ENCODE data around the gene PKD1L1.
"Not testable (repeated sequence)": the region's sequence is repeated elsewhere in the genome, so short reads cannot be mapped to it uniquely, and the experiment has no call there.

The PKD1L1 gene

GRCh38 chr7:47962262-47962661 lies 14.0 kb upstream of the PKD1L1 start:
- no peak for DNase-seq

- DNase-seq: no peak
Measured at GRCh38 chr7:47957156-47957555, 8.9 kb upstream of the PKD1L1 start.

GRCh38 chr7:47956220-47956619 lies 8.0 kb upstream of the PKD1L1 start:
- no peak for DNase-seq

- DNase-seq: no peak
Measured at GRCh38 chr7:47954231-47954911, 6.1 kb upstream of the PKD1L1 start.

DNA sequence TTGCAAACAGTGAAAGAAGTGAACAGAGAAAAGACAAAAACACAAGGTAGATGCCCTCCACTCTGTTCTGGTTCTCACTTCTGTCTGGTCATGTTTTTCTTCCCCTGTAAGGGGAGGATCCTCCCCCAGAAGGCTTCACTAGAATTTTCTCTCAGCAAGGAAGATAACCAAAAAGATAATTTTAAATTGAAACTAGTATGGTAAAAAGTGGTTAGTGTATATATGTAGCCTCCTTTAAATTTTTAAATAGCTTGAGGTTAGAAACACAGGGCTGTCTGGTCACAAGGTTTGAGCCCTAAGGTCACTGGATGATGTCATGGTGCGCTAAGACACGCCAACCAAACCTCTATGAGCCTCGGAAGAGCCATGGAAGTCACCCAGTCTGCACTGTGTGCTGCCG lies 5.6 kb upstream of the PKD1L1 start:
- DNase-seq: no peak

DNA sequence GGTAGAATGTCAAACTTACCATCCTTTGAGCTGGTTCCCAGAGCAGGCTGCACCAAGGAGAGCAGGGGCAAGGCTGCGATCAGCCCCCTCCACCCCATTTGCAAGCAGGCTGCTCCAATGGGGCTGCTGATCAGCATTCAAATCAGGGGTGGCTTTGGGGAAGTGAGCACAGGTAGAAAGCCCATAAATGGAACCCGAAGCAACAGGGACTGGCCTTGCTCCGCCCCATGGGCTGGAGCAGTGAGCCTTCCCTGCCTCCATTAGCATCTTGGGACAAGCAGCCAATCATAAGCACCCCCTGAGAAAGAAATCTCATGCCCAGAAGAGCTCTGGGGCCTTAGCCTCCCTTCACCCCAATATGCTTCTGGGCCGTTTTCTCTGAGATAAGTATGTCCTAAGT lies 4.0 kb upstream of the PKD1L1 start:
- no peak for DNase-seq

- no peak for DNase-seq
Measured at GRCh38 chr7:47951374-47951773, 3.1 kb upstream of the PKD1L1 start.

DNA sequence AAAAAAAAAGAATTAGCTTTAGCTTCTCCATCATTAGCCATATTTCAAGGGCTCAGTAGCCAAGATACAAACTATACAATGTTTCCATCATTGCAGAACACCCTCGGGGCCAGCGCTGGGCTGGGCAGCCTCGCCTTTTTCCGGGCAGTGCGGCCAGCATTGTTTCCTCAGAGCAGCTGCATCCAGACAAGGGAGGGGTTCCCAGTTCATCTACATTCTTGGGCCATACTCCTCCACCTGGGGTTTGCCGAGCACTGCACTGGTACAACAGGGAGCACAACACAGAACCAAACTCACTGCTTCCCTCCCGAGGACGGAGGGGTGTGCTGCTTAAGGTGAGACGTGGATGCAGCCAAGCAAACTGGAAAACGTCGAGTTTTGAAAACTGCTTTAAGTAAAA lies 2.4 kb upstream of the PKD1L1 start:
- DNase-seq: no peak

GRCh38 chr7:47949703-47950102 lies 1.4 kb upstream of the PKD1L1 start:
- no peak for DNase-seq

- DNase-seq: no peak
Measured at GRCh38 chr7:47947355-47947749, 914 bp downstream of the PKD1L1 start.

DNA sequence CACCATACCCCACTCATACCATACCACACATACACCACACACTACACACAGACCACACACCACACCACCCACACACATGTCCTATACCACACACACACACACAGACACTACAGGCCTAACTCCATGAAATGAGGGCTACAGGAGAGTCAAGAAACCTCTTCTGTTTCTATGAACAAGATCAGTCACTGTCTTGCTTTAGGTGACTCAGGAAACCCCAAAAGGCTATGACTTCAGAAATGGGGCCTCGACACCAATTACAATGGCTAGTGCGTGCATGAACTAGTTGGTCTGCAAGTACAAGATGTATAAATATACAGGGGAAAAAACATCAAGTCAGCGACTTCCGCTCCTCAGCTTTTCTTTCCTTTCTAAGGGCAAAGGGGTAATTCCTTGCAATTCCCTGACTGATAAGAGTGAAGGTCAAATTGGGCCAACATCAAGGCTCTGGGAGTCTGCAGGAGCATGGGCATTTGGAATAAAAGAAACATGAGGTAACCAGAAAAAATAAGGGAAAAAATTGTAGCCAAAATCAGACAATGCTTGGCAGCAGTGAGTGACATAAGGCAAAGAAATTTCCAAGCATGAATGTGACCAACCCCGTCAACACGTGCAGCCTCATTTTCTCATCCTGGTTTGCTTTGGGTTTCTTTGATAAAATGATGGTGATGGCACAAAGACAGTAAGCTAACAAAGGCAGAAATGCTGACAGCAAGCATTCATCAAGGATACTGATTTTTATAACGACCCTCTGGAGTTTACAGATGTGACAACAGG lies 1.5 kb downstream of the PKD1L1 start:
- DNase-seq: no peak

- peak; percentile 66 to 71 for DNase-seq
Measured at GRCh38 chr7:47945261-47946015, 2.8 kb downstream of the PKD1L1 start.

DNA sequence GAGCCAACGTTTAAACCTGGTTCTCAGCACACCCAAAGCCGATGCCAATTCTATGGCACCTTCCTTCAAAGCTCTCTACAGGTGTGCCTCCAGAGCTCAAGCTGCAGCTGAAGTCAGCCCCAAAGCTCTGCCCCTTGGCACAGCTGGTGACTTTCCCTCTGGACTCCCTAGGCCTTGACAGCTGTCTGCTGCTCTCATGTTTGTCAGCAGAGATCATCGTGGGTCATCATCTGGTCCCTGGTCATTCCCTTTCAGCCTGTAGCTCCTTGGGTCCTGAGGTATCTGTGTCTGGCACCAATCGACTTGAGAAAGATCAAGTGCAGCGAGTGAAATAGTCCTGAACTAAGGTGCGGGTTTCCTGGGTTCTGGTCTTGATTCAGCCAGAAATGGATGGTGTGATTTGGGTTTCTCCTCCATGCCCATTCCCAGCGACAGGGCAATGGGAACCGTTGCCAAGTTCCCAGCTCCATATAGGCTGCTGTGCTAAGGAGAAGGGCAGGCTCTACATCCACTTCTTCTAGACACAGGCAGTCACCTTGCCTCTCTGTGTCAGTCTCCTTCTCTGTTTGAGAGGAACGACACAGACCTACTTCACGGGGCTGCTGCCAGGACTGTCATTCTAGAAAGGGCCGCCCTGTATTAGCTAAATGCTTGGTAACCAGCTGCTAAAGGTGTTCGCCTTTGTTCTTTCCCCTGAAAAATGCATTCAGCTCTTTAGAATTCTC lies 3.6 kb downstream of the PKD1L1 start:
- no peak for DNase-seq

- DNase-seq: no peak
Measured at GRCh38 chr7:47943676-47944474, 4.4 kb downstream of the PKD1L1 start.

GRCh38 chr7:47942651-47943050 lies 5.6 kb downstream of the PKD1L1 start:
- DNase-seq: not testable (repeated sequence)

DNA sequence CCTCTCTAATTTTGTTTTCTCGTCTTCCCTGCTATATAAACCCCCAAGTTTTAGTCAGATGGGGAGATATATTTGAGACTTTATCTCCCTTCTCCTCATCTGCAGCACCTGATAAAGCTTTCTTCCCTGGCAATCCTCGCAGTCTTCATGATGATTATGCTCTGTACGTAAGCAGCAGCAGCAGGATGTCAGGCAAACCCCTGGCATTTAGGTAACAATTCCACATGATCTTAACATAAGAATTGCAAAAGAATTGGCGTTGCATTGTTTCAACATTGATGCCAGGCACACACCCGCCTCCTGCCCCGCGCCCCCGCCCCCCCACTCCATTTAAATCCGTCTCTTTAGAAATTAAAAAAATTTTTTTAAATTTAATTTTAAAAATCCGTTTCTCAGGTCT lies 6.1 kb downstream of the PKD1L1 start:
- no peak for DNase-seq

DNA sequence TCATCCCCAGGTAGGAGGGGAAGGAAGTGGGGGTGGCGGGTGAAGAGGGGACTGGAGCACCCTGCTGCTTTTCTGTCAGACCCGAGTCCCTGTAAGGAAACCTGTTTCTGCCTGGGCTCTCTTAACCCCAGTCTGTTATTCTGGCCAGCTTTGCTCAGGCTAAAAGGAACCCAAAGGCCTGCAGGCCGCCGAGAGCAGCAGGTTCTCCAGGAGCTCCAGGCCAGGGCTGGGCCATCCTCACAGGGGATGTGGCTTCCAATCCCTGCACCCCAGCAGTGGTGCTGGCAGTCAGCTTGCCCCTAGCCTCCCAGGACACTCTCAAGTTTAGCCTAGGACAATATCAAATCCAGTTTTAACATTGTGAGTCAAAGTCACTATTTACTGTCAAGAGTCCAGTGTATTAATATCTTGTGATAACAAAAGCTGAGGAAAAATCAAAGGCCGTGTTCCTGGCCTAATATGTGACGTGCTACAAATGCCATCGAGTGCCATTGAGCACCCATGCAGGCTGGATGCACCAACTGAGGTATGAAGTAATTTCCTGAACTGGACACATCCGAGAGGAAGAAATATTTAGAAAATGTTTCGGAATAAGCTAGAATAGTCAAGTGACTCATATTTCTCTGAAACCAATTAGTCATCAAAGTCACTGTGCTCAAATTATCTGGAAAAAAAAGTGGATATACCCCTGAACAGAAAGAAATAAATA lies 7.0 kb downstream of the PKD1L1 start:
- peak in 1 of 2 donors; percentile 27 for DNase-seq

- DNase-seq: no peak
Measured at GRCh38 chr7:47940088-47941013, 7.9 kb downstream of the PKD1L1 start.

- DNase-seq: no peak
Measured at GRCh38 chr7:47939425-47940036, 8.7 kb downstream of the PKD1L1 start.

DNA sequence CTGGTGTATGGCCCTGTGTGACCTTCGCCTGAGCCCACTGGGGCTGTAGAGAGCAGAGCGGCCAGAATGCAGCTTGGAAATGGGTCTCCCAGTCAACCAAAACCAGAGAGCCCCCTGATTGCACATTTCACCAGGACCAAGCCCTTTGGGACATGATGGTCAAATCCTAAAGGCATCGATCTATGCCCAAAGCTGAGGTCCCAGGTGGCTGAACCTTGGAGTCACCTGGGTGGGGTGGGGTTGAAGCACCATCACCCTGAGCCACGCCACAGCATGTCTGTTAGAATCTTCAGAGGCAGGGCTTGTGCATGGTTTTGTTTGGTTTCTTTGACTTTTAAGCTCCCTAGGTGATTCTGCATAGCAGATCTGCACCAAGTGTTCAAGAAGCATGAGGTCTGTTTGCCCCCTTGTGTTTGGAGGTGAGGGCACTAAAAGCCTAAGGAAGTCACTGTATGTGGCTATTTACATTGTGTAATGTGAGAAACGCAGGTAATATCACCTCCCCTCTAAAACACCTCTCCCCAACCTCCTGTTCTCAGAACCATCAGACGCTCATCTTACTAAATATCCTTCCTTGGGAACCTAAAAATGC lies 9.6 kb downstream of the PKD1L1 start:
- DNase-seq: no peak

All from CD4-positive, alpha-beta T cell treated with Interferon alpha-2 for 1 hour (primary cell).